H7 (cell line): ENCODE data around the gene EXPH5. TPM values are rescaled to one million over a fixed set of nuclear protein-coding genes. Genes with fewer than 3 reads are reported as not detected.

ENCODE experiments used
- DNase-seq: peaks from one replicate; pipeline ENCODE4 v3.0.0; 2012
- H3K27me3 ChIP-seq: 2 replicates; pipeline ENCODE4 v1.6.0; 2011; ENCODE audit warnings: mild to moderate bottlenecking, low read length; ENCODE audit not compliant: control insufficient read depth, insufficient read depth
- H3K36me3 ChIP-seq: replicated peaks from 2 replicates; pipeline ENCODE4 v1.5.1; 2011; ENCODE audit warnings: low read length; ENCODE audit not compliant: control insufficient read depth, insufficient read depth
- H3K4me3 ChIP-seq: 2 replicates; pipeline ENCODE4 v1.5.1; 2011; ENCODE audit warnings: low read depth, mild to moderate bottlenecking, control low read depth, low read length, moderate library complexity; ENCODE audit not compliant: insufficient read depth
- total RNA-seq: library from RNA; depleted of rRNA; stranded (reverse); fragments of >200 nt; shearing (Covaris generic); gene quantifications from 2 replicates; pipeline ENCODE4 v1.2.3, GENCODE V29; 2014

The EXPH5 gene
- total RNA-seq, 1 experiment from 2014 or later, result 1.2 TPM

DNA sequence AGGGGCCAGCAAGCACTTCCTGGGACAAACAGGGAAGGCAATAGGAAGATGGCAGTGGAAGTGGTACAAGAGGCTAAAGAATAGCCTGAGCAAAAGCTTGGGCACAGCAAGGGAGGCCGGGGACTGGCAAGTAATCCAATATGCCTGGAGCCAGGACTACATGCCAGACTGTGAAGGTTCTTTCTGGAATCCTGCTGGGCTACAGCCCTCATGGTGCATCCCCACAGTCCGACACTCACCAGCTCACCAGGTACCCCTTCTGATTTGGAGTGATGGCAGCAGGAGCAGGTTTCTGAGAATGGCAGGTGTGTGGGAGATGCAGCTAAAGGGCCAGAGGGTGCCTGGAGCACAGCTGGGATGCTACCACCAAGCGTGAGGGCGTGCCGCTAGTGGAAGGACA lies 63.1 kb downstream of the EXPH5 start:
- no peak for DNase-seq
- H3K36me3 ChIP-seq, result no peaks in the 10 kb centered on the region
- H3K27me3 ChIP-seq, result no peaks in the 10 kb centered on the region
- no peak overlapping the region for H3K4me3 ChIP-seq

DNA sequence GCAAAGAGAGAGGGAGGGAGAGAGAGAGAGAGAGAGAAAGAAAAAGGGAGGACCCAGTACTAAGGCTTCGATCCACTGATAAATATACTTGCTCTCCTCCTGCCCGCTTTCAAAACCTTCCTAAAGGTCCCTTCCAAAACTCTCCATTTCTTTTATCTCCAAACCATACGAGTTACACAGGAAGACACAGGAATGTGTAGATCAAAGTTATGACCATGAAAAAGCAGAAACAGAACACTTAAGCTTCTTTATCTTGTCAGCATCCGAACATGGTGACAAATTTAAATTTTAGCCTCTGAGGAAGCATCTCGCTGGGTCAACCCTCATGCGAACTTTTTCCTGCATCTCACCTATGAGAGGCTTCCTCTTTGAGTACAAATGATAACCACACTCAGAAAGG lies 66.2 kb downstream of the EXPH5 start:
- no peak for DNase-seq
- H3K4me3 ChIP-seq, result no peak overlapping the region
- H3K36me3 ChIP-seq, result no peaks in the 10 kb centered on the region
- no peaks in the 10 kb centered on the region for H3K27me3 ChIP-seq

DNA sequence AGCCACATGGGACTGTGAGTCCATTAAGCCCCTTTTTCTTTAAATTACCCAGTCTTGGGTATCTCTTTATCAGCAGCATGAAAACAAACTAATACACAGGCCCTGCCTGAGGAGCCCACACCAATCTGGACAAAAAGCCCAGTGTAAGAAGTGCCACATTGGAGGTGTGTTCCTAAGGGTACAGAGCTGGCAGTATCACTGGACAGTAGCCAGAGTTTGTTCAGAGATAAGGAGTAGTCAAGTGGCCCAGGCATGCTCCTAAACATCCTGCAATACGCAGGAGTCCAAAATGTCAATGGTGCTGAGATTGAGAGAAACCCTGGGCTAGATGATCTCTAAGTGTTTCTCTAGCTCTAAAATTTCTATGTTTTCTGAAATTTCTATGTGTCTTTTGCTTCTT lies 68.4 kb downstream of the EXPH5 start:
- Histone ChIP-seq H3K36me3 (no peaks in the 10 kb centered on the region), H3K27me3 (no peaks in the 10 kb centered on the region), H3K4me3 (no peak overlapping the region)
- no peak for DNase-seq

DNA sequence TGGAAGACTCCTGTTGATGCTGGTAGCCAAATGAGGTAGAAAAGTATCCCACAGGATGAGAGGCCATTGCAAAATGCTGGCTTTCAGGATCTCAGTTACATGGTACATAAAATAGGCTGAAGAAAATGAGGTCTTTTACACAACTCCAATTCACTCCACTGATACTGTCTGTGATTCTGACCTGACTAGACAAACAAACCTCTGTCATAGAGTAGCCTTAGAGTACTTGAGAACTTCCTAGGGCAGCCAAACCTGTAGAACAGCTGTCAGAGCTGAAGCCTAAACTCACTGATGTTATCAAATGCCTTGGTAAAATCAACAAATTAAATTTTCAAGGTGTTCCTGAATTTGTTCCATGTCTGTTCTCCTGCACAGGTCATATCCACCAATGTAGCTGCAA lies 69.1 kb downstream of the EXPH5 start:
- Histone ChIP-seq H3K27me3 (no peaks in the 10 kb centered on the region), H3K4me3 (no peak overlapping the region), H3K36me3 (no peaks in the 10 kb centered on the region)
- no peak for DNase-seq

DNA sequence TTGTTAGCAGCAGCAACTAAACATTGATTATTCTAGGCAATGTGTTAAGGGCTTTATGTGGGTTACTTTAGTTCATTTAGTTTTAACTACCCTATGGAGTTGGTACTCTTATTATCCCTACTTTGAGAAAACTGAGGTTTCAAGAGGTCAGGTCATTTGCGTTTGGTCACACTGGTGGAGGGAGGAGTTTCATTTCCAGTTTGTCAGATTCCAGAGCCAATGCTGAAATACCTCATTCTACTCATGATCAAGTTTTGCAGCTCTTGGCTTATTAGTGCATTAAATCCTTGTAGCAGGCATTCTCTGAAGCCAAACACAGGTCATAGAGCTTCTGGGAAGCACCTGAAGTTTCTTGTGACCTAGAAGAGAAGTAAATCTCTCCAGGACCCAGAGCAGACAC lies 71.2 kb downstream of the EXPH5 start:
- Histone ChIP-seq H3K36me3 (no peaks in the 10 kb centered on the region), H3K4me3 (no peak overlapping the region), H3K27me3 (no peaks in the 10 kb centered on the region)
- no peak for DNase-seq

DNA sequence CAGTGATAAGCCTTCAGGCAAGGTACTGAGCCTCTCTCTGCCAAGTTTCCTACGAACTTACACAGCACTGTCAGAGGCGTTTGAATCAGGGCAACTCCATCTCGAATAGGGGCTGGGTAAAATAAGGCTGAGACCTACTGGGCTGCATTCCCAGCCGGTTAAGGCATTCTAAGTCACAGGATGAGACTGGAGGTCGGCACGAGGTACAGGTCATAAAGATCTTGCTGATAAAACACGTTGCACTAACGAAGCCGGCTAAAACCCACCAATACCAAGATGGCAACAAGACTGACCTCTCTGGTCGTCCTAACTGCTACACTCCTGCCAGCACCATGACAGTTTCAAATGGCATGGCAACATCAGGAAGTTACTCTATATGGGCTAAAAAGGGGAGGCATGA lies 75.0 kb downstream of the EXPH5 start:
- no peak for DNase-seq
- H3K4me3 ChIP-seq, result no peak overlapping the region
- no peaks in the 10 kb centered on the region for H3K27me3 ChIP-seq
- H3K36me3 ChIP-seq, result peaks cover under 1% of the 10 kb centered on the region; the same call in 1 of the 2 replicates

DNA sequence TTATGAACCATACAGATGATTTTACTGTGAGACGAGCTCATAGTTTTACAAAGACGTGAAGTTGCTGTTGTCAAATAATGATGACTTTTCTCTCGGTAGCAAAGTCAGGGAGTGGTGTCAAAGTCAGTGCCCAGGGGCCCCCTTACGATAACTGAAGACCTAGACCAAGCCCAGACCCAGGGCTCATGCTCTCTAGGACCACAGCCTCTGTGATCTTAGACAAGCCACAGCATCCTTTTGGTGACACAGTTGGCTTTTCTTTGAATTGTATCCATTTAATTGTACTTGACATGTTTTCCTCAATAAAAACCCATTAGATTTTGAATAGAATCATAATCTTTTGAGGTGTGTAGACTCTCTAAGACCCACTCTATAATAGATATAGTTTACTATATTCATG lies 77.4 kb downstream of the EXPH5 start:
- Histone ChIP-seq H3K4me3 (no peak overlapping the region), H3K36me3 (peaks cover 1% of the 10 kb centered on the region; the same call in 1 of the 2 replicates), H3K27me3 (no peaks in the 10 kb centered on the region)
- no peak for DNase-seq

DNA sequence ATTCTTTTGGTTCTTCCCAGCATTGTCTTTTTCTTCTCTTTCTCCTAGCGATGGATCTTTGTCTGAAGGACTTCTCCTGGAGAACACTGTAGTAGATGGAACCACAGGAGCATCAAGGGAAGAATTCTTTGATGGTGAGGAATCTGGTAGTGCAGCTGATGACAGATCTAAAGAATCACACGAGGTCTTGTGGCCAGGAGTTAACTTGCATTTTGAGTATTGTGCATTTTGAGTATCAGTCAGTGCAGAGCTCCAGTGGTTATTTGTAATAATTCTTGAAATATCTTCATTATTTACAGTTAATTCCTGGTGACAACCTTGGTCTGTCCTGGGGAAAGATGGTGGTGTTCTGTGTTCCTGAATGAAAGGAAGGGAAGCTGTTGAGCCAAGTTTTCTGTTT lies 80.9 kb downstream of the EXPH5 start:
- Histone ChIP-seq H3K27me3 (no peaks in the 10 kb centered on the region), H3K4me3 (no peak overlapping the region), H3K36me3 (peaks cover 1% of the 10 kb centered on the region; the same call in 1 of the 2 replicates)
- DNase-seq, result no peak

DNA sequence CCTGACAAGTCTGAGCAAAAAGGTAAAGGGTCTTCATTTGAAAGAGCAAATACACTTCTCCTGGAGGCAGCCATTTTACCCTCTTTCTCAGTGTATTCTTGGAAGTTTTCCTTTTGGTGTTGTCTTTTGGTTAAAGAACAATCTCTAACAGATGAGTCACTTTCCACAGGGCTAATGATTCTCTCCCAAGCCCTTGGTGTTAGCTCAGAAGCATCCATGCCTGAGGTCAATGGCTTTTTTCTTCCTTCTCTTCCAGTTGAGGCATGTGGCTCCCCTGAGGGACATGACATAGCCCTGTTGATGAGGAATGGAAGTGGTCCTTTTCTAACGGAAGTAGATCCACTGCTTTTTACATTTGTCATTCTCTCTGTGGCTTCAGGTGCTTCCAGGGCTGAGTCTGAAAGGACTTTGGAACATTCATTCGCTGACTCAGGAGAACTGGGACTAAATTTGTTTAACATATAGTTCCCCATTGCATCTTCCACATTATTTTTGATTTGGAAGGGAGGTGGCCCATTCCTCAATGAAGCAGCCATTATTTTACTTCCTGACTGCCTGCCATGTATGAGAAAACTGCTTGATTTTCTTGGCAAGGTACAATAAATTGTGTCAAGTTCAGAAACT lies 81.6 kb downstream of the EXPH5 start:
- DNase-seq, result no peak
- no peak overlapping the region for H3K4me3 ChIP-seq
- no peaks in the 10 kb centered on the region for H3K27me3 ChIP-seq
- H3K36me3 ChIP-seq, result peaks cover 1% of the 10 kb centered on the region; the same call in 1 of the 2 replicates

DNA sequence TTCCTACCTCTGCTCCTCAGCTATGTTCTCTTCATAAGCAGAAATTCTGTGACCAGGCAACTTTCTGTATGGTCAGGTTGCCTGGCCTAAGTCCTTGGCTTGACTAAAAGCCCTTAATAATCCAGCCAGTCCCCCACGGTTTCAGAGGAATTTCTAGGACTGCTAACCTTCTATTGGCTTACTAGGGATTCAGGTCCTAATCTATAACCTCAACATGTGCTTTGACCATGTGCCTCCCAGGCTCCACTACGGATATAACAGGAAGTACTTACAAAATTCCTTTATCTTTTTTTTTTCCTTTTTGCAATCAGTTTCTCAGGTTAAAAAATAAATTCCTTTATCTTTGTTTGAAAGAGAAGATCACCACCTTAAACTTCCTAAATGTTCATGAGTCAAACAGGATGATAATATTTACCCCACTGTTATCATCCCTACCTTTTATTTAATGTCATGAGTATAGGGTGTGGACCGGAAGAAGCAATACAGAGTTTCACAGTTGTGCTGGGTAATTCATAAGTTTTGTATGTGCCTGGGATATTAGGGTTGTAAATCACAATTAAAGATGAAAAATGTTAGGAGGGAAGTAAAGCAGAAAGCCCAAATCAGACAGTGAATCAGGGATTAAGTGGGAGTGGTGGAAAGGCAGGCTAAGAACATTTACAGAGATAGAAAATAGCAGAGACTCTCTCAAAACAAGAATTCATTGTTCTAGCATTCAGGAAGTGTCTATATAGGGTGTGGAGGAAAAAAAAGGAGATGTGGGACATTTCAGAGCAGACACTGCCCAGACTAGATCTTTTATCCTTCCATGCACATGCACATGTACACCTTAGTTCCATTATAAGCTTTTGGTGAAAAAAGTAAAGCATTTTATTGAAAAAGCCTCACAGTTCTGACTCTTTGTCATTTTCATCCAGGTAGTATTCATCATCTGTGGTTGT lies 84.6 kb downstream of the EXPH5 start:
- Histone ChIP-seq H3K36me3 (peaks cover 1% of the 10 kb centered on the region; the same call in 1 of the 2 replicates), H3K4me3 (no peak overlapping the region), H3K27me3 (no peaks in the 10 kb centered on the region)
- DNase-seq, result no peak

DNA sequence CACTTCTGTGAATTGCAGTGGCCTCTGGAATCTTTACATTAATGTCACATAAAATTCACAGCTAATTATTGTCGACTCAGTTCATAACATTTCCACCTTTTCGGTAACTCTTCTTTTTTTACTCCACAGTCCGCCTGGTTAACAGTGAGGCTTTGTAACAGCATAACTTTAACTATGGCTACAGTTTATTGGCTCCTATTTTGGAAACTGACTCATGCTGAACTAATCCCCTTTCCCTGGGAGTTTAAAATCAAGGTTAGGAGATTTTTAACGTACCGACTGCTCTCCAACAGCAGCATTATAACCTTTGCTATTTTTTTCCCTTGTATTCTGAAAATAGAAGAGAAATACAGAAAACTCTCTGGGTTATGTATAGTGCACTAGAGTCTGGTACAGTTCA lies 92.2 kb downstream of the EXPH5 start:
- no peak overlapping the region for H3K4me3 ChIP-seq
- H3K27me3 ChIP-seq, result no peaks in the 10 kb centered on the region
- H3K36me3 ChIP-seq, result no peaks in the 10 kb centered on the region
- DNase-seq, result no peak

DNA sequence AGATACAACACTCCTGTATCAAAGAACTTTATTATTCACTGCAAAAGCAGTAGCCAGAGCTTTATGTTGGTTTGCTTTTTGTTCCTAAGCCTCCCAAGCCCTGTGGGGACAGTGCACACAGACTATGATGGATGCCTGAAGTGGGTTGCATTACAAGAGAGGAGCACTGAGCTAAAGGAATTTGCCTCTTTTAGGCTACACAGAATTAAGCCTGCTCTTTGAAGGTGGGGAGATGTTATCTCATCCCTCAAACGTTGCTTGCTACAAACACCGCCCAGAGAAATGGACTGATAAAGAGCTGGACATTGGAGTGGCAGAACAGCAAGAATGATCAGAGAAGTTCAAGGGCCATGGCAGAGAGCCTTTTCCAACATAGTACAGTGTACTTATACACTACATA lies 92.8 kb downstream of the EXPH5 start:
- Histone ChIP-seq H3K27me3 (no peaks in the 10 kb centered on the region), H3K4me3 (no peak overlapping the region), H3K36me3 (no peaks in the 10 kb centered on the region)
- no peak for DNase-seq

DNA sequence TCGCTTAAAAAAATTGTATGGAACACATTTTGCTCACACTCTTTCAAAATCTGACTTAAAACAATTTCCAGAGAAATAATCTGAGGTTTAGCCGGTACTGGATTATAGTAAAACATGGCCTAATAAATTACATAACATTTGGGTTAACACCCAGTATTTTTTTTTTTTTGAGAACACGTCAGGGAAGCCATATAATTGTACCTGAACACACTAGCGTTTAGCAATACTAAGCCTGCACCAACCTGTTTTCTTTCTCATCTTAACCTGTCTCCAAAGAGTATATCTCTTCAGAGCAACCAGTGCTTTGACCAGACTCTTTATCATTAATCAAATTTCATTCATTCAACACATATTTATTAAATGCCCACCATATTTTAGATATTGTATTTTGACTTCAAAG lies 93.4 kb downstream of the EXPH5 start:
- no peak for DNase-seq
- no peak overlapping the region for H3K4me3 ChIP-seq
- no peaks in the 10 kb centered on the region for H3K36me3 ChIP-seq

DNA sequence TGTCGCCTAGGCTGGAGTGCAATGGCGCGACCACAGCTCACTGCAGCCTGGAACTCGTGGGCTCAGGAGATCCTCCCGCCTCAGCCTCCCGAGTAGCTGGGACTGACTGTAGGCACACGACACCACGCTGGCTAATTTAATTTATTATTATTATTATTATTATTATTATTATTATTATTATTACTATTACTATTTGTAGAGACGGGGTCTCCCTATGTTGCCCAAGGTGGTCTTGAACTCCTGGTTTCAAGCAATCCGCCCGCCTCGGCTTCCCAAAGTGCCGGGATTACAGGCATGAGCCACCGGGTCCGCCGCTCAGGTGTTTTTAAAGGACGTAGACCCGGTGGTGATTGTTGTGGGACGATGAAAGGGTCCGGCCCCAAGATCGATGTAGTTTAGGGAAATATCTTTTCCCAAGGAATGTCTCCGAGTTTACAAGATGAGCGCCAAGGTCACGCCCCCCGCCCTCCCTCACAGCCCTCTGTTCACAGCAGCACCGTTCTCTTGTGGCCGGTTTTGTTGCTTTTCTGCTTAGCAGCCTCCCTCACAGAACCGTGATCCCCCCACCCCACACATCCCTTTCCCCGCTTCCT lies 94.7 kb downstream of the EXPH5 start:
- peak; percentile 31 for DNase-seq
- no peaks in the 10 kb centered on the region for H3K27me3 ChIP-seq
- H3K36me3 ChIP-seq, result no peaks in the 10 kb centered on the region
- peak overlapping the region; percentile 55; the same call in 1 of the 2 replicates for H3K4me3 ChIP-seq

More for the DNA sequence above, 93.4 kb downstream of the EXPH5 start:
- H3K27me3 ChIP-seq, result no peaks in the 10 kb centered on the region
